Type B pancreatic cell (in vitro differentiated cells): ENCODE results near the gene CNTROB. TPM values are rescaled to one million over a fixed set of nuclear protein-coding genes. Genes with fewer than 3 reads are reported as not detected.

Source experiments
- DNase-seq: peaks from one replicate; pipeline ENCODE4 v3.0.0; 2021; ENCODE audit warnings: mixed read lengths; ENCODE audit not compliant: unreplicated experiment; ENCODE audit errors: extremely low spot score
- H3K27ac Mint-ChIP-seq: 2 replicates; pipeline ENCODE4 v1.8.0; 2021; ENCODE audit warnings: mild to moderate bottlenecking, mixed read lengths
- H3K27me3 Mint-ChIP-seq: 2 replicates; pipeline ENCODE4 v1.8.0; 2021; ENCODE audit warnings: mixed read lengths
- H3K36me3 Mint-ChIP-seq: 2 replicates; pipeline ENCODE4 v1.8.0; 2021; ENCODE audit warnings: mixed read lengths
- H3K4me1 Mint-ChIP-seq: one replicate; pipeline ENCODE4 v1.8.0; 2021; ENCODE audit warnings: mixed read lengths; ENCODE audit not compliant: unreplicated experiment
- H3K4me3 Mint-ChIP-seq: 2 replicates; pipeline ENCODE4 v1.8.0; 2021; ENCODE audit warnings: mild to moderate bottlenecking, mixed read lengths
- H3K9me3 Mint-ChIP-seq: 2 replicates; pipeline ENCODE4 v1.8.0; 2021; ENCODE audit warnings: mixed read lengths
- CTCF ChIP-seq: fragments of 200-600 bp; sonication (generic); conservative IDR thresholded peaks from 2 replicates; pipeline ENCODE4 v1.5.0; 2021; ENCODE audit warnings: antibody characterized with exemption, mild to moderate bottlenecking
- total RNA-seq: library from RNA; stranded (reverse); gene quantifications from 2 replicates; pipeline ENCODE4 v1.2.1, GENCODE V29; 2021; ENCODE audit warnings: low replicate concordance

The CNTROB gene
- total RNA-seq, 1 donor from 2014 or later: 42.6 TPM

GRCh38 chr17:7982666-7983065 lies 50.7 kb downstream of the CNTROB start:
- TF ChIP-seq CTCF: no peak
- no peaks in the 10 kb centered on the region for H3K4me1 Mint-ChIP-seq
- no peaks in the 10 kb centered on the region for H3K9me3 Mint-ChIP-seq
- H3K36me3 Mint-ChIP-seq: no peaks in the 10 kb centered on the region
- H3K27ac Mint-ChIP-seq: no peak overlapping the region
- DNase-seq: no peak
- no peak overlapping the region for H3K4me3 Mint-ChIP-seq
- H3K27me3 Mint-ChIP-seq: peaks cover 51% of the 10 kb centered on the region

GRCh38 chr17:7984904-7985303 lies 52.9 kb downstream of the CNTROB start:
- H3K27ac Mint-ChIP-seq: no peak overlapping the region
- peaks cover 47% of the 10 kb centered on the region for H3K27me3 Mint-ChIP-seq

GRCh38 chr17:7987112-7987893 lies 55.3 kb downstream of the CNTROB start:
- no peak overlapping the region for H3K4me3 Mint-ChIP-seq
- peaks cover 40% of the 10 kb centered on the region for H3K27me3 Mint-ChIP-seq
- H3K9me3 Mint-ChIP-seq: no peaks in the 10 kb centered on the region
- H3K27ac Mint-ChIP-seq: no peak overlapping the region
- no peaks in the 10 kb centered on the region for H3K36me3 Mint-ChIP-seq
- TF ChIP-seq CTCF: no peak
- no peak for DNase-seq
- H3K4me1 Mint-ChIP-seq: no peaks in the 10 kb centered on the region

More at GRCh38 chr17:7984904-7985303, 52.9 kb downstream of the CNTROB start:
- DNase-seq: no peak
- Mint-ChIP-seq H3K4me1 (no peaks in the 10 kb centered on the region), H3K4me3 (no peak overlapping the region), H3K36me3 (no peaks in the 10 kb centered on the region), H3K9me3 (no peaks in the 10 kb centered on the region)
- no peak for TF ChIP-seq CTCF

DNA sequence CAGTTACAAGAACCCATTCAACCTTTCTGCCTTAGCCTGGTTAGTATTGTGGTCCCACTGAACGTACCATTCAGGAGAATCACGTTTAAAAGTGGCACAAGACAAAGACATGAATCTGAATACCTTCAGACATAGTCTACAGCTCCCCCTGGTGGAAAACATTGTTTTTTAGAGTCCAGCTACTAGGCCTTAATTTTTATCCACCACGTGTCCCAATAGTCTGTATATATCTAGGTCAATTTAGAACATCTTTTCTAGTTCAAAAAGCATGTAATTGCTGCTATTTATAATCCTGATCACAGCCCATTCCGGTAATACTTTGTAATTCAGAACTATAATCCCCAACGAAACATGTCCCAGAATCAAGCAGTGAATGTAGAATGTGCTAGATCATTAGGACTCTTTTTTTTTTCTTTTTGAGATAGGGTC lies 56.8 kb downstream of the CNTROB start:
- H3K9me3 Mint-ChIP-seq: no peaks in the 10 kb centered on the region
- peak overlapping the region; percentile 84 for H3K4me3 Mint-ChIP-seq
- H3K27me3 Mint-ChIP-seq: peaks cover 38% of the 10 kb centered on the region
- no peaks in the 10 kb centered on the region for H3K4me1 Mint-ChIP-seq
- no peak for DNase-seq
- peak; percentile 87 for TF ChIP-seq CTCF
- no peaks in the 10 kb centered on the region for H3K36me3 Mint-ChIP-seq
- H3K27ac Mint-ChIP-seq: no peak overlapping the region

GRCh38 chr17:7989781-7990655 lies 58.0 kb downstream of the CNTROB start:
- peak; percentile 95 for DNase-seq
- peak overlapping the region; percentile 48 for H3K27ac Mint-ChIP-seq
- peaks cover 41% of the 10 kb centered on the region for H3K27me3 Mint-ChIP-seq

More at GRCh38 chr17:7989781-7990655, 58.0 kb downstream of the CNTROB start:
- Mint-ChIP-seq H3K4me1 (no peaks in the 10 kb centered on the region), H3K36me3 (no peaks in the 10 kb centered on the region), H3K9me3 (no peaks in the 10 kb centered on the region), H3K4me3 (peak overlapping the region; percentile 84)
- peak; percentile 99 for TF ChIP-seq CTCF
